ENCODE measurements around the gene BCORL1.

Gene BCORL1

DNA sequence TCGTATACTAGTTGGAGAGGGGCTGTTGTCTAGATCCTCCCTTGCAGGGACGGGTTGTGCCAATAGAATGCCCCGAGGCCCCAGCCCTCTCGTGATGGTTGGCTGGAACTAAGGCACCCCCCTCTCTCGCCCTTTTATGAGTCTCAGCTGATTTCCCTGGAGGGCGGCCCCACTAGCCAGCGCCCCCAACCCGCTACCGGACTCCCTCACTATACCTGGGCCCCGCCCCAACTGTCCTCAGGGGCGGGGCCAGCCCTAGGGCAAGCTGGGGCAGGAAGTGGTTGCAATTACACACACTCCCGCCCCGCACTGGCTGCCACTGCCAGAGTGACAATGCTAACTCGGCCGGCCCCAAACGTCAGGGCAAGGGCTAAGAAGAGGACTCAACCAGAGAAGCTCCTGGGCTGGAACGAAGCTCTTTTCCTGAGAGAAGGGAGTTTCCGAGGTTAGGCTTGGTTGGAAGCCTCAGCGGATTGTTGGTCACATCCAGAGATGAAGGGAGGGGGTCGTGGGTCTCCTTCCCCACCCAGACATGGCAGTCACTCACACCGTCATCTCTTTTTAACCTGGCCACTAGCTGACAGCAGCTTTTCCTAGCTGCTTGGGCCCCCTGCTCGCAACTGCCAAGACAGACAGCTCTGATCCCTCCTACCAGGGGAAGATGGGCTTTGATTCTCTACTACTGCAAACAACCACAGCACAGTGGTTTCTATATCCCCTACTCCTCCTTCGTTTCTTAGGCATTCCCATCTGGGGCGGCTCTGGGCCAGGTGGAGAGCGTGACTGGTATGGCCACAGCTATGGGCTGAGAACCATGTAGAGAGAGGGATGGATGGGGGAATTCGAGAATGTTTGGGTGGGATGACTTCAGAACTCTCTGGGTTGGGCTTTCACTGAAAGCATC is 21.0 kb upstream of the BCORL1 start:
- no peak for DNase-seq (ENCODE audit: low read depth)

DNA sequence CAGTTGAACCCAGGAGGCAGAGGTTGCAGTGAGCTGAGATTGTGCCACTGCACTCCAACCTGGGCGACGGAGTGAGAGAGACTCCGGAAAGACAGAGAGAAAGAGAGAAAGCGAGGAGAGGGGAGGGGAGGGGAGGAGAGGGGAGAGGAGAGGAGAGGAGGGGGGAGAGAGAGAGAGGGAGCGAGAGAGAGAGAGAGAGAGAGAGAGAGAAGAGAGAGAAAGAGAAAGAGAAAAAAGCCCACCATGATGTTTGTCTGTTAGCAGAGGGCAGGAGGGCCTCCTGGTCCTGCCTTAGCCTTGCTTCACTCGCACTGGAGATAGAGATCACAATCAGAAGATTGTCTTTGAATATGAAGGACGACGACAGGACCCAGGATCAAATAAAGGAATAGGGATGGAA is 18.7 kb upstream of the BCORL1 start:
- DNase-seq (ENCODE audit: low read depth): no peak

DNA sequence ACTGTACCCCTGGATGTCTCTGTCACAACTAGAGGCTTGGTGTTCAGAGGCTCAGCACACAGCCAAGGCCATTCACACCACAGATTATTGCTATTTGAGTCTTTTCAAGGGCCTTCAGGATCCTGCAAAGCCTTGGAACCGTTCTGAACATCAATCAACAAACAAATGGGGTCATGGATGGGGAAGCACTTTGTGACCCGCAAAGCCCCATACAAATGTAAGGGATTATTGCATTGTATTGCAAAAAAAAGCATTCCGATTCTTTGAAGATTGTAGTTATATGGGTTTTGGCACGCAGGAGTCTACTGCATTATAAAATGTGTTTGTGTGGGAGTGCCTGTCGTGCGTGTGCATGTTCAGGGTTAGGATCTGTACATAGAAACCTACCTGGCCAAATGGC is 17.3 kb upstream of the BCORL1 start:
- no peak for DNase-seq (ENCODE audit: low read depth)

DNA sequence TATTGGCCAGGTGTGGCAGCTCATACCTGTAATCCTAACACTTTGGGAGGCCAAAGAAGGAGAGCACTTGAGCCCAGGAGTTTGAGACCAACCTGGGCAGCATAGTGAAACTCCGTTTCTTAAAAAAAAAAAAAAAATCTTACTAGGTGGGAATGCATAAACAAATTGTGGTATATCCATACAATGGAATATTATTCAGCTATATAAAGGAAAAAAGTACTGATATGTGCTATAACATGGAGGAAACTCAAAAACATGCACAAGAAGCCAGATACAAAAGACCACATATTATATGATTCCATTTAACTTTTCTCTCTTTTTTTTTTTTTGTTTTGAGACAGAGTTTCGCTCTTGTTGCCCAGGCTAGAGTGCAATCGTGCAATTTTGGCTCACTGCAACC is 13.5 kb upstream of the BCORL1 start:
- DNase-seq (ENCODE audit: low read depth): no peak

DNA sequence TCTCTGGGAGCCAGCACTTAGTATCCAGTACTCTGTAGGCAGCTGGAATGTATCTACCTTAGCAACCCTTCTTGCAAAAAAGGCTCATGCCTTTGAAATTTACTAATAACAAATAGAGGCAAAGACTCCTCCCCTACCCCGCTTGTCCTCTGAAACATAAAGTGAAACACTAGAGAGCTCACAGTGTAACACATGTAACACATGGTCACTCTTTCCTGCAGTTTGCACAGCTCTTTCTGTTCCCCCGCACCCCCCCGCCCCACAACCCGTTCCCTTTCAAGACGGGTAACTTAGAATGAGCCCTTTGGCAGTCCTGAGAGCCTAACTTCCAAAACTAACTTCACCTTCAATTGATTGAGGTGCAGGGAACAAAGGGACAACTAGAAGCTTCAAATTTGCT is 6.0 kb upstream of the BCORL1 start:
- no peak for DNase-seq (ENCODE audit: low read depth)

DNA sequence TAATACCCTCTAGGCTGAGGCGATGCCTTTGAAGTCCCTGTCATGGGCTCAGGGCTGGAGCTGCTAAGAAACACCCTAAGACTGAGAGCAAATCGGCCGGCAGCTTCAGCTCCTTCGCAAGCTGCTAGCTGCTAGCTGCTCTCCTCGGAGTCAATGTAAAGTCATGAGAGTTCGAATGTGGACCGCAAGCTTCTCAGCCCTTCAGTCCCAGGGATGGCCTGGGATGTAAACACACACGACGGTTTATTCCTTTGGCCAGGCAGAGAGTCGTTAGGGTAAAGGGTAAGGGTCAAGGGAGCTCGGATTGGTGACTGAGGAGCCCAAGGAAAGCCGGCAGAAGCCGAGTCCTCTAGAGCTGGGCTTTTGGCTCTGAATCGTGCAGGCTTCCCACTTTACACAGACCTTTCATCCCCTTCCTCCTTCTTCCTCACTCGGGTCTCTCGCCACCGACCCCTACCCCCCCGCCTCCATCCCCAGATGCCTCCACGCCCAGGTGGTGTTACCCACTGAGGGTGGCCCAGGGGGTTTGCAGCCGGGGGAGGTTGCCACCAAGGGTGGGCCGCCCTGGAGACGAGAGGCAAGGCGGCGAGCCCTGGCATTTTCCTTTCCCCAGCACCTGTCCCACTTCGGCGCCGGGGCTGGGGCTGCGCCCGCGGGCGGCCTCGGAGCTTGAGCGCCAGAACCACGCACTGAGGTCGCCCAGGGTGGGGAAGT is 3.1 kb upstream of the BCORL1 start:
- no peak for DNase-seq (ENCODE audit: low read depth)

DNA sequence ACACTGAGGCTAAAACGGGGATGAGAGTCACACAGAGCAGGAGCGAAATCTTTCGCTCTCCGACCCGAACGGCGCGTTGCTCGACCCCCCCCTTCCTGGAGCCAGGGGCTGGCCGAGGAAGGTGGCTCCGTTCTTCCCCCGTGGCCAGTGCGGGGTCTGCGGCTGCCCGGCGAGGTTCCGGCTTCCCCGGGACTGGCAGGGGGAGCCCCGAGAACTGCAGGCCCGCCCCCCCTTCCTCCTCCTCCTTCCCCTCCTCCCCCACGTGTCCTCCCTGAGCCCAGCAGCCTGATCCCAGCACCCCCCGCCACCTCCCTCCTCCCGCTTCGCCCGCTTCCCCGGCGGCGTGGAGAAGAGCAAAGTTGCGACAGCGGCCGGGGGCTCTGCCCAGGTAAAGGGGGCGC is 2.4 kb upstream of the BCORL1 start:
- DNase-seq (ENCODE audit: low read depth): no peak

DNA sequence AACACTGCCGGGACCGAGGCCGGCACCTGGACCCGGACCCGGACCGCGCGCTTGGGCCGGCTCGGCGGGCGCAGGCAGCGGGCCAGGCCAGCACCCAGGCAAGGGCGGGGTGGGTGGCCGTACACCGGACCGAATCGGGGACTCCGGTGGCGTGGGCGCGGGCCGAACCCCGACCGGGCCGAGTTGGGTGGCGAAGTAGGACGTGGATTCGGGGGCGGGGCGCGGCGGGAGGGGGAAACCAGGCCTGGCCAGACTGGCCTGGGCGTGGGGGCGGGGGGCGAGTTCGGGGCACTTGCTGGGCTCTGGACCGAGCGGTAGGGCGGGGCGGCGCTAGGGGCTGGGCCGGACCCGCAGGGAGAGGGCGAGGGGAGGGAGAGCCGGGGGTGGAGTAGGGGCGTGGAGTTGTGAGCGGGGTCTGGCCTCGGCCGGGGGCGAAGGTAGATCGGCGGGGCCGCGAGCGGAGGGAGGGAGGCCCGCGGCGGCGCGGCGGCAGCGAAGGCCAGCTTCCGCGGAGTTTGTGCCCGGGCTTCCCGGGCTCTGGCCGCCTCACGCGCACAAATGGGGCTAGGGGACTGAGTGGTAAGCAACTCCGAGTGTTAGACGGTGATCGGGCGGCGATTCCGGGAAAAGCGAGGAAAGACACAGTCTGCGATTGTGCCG is 1.8 kb upstream of the BCORL1 start:
- DNase-seq (ENCODE audit: low read depth): no peak

DNA sequence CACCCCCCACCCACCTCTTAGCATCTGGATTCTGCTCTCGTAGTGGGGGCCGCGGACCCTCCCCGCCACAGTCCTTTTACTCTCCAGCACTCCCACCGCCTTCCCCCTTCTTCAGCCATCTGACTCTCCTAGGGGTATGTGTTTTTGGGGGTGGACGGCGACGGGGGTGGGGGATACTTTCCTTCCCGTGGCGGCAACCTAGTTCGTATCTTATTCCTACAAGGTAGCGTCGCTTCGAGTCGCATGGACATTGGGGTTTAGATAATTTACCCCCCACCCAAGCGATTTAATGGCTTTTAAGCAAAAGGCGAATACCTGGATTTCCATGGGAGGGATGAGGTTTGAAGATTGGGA is 1.3 kb upstream of the BCORL1 start:
- no peak for DNase-seq (ENCODE audit: low read depth)

DNA sequence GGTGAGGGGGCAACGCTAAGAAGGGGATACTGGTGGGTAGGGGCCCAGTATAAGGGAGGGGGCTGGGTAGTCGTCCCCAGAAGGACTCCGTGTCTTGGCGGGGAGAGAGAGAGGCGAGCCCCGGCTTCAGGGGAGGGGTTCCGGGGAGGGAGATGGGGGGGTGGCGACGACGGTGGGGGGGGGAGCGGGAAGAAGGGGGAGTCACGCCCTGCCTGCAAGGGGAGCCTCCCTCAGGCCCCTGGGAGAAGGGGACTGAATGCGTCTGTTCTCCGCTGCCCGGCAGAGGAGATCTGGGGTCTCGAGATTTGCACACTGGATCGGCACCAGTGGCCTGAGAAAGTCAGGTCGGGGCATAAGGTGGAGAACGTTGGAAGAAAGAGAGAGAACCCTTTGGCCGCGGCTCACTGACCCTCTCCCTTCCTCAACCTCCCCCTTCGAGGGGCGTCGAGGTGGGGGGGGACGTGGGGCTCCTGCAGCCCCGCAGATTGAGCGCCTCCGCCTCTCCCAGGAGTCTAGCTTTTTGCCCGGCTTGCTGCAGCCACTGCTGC is 609 bp upstream of the BCORL1 start:
- DNase-seq (ENCODE audit: low read depth): no peak

DNA sequence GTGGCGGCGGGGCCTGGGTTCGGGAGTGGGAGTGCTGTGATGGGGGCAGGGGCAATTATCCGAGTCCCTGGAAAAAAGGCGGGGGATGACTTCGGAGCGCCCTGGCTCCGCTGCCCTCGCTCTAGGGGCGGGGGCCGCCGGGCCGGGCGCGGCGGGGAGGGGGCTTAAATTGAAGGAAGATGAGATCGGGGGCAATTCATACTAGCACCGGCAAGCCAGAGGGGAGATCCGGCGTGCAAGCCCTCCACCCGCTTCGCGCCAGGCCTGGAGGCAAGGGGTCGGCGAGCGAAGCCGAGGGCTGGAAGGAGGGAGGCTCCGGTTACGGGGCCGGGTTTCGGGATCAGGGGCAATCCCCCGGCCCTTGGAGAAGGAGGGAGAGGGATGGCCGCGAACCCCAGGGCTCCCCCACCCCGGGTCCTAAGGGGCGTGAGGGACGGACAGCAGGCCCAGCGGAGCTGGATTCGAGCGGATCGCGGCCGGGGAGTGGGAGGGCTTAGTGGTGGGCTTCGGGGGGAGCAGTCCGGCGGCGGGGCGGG is 1.2 kb downstream of the BCORL1 start:
- no peak for DNase-seq (ENCODE audit: low read depth)

DNA sequence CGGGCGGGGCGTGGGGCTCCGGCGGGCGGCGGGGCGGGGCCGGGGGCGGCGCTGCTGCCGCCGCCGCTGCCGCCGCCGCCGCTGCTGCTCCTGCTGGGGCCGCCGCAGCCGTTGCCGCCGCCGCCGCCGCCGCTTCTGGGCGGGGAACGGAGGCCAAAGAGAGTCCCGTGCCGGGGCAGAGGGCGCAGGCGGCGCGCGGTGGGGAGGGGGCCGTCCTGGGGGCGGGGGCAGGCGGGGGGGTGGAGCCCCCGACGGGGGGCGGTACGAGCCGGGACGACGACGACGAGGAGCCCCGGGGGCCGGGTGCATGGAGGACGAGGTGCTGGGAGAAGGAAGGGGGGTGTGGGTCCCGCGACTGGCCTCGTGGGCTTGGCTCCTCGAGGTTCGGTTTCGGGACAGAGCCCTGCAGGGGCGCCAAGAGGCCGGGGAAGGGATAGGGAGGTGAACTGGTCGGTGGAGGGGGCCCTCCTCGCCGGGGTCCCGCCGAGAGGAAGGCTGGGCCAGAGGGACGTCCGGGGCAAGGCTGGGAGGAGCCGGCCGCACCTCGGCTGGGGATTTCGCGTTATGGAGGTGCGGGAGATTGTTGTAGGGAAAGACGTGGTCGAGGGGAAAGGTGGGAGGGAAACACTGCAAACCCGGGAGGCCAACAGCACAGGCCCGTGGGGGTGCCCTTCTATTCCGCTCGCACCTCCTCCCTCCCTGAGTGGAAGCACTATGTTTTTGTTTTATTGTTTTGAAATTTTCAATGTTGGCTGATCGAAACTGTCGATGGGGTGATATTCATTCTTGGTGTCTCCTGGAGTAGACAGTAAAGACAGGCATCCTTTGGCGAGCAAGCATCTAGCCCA is 1.9 kb downstream of the BCORL1 start:
- no peak for DNase-seq (ENCODE audit: low read depth)

DNA sequence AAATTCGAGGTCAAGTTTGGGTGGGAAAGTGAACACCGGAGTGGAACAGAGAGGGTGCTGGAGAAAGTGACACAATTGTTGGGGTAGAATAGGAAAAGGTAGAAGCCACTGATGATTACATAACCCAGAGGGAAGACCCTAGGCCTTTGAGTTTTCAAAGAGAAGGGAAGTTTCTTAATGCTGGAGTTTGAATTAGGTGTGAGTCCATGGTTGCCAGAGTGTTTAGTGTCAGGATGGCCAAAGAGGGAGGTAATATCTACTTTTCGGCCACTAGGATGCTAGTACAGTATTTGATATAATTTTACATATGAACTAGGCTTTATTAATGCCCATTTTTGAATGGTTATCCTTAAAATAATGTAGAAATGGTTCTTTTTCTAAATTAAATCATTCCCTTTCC is 5.4 kb downstream of the BCORL1 start:
- no peak for DNase-seq (ENCODE audit: low read depth)

DNA sequence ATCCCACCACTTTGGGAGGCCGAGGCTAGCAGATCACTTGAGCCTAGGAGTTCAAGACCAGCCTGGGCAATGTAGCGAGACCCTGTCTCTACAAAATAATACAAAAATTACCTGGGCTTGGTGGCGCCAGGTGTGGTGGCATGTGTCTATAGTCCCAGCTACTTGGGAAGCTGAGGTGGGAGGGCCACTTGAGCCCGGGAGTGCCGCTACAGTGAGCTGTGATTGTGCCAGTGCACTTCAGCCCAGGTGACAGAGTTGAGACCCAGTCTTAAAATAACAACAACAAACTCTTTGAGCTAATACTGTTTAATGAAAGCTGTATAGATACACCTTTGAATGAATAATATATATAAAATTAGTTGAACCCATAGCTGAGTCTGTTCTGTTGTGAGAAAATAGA is 9.7 kb downstream of the BCORL1 start:
- no peak for DNase-seq (ENCODE audit: low read depth)

DNA sequence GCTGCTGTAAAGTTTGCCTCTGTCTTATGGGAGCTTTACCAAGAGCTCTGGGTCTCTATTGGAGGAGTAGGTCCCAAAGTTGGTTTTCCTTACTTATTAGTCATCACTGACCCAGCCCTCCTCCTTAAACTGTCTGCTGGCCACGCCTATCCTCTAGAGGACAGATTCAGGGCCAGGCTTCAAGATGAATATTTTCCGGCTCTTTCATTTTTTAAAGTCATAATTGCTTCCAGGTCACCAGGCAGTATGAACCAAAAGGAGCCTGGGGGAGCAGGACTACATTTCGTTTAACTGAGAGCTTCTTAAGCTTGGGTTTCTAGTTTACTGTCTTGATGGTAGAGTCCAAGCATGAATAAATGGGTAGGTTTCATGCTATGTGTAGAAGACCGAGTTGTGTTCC is 13.7 kb downstream of the BCORL1 start:
- DNase-seq (ENCODE audit: low read depth): no peak

DNA sequence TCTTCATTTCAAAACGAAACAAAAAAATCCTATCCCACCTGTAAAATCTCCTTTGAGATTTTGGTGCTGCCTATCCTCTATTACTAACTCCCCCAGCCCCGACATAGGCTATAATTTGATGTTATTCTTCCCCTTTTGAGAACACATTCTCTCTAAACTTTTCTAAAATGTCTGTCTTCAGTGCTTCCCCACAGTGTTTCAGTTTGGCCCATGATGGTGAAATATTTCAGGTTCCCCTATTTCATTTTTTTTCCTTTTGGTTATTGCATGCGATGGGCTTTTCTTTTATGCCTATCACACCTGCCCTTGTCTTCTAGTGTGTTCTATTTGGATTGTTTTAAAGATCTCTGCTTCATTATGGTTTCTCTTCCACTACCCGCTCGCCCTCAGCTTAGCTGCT is 14.7 kb downstream of the BCORL1 start:
- DNase-seq (ENCODE audit: low read depth): no peak

DNA sequence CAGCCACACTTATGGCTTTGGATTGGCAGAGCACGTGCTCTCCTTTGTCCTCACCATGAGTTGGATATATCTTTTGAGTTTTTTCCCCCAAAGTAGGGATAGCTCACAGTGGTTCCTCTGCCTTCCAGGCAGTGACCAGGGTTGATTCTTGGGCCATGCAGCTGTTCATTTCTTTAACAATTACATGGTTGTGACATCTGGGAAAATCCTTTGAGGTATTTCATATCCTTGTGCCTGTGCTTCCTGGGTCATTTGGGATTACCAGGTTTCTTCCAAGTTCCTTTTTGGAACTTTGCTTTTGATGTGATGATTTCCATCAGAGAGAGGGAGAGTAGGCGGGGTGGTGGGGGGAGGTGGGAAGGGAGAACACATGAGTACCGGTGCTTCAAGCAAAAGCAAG is 15.6 kb downstream of the BCORL1 start:
- no peak for DNase-seq (ENCODE audit: low read depth)

DNA sequence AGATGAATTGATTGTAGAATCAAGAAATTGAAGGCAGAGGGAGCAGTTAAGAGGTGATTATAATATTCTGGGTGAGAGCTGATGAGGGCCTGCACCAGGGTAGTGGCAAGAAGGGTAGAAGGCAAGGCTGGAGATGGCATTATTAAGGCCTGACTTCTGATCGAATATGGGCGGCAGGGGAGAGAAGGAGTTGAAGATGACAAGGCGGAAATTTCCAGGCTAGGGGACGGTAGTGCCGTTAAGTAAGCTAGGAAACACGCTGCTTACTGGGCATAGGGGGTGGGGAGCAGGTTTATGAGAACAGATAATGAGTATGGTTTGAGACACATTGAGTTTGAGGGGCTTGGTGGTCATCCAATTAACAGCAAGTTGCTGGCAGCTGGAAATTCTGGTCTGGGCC is 19.5 kb downstream of the BCORL1 start:
- no peak for DNase-seq (ENCODE audit: low read depth)

DNA sequence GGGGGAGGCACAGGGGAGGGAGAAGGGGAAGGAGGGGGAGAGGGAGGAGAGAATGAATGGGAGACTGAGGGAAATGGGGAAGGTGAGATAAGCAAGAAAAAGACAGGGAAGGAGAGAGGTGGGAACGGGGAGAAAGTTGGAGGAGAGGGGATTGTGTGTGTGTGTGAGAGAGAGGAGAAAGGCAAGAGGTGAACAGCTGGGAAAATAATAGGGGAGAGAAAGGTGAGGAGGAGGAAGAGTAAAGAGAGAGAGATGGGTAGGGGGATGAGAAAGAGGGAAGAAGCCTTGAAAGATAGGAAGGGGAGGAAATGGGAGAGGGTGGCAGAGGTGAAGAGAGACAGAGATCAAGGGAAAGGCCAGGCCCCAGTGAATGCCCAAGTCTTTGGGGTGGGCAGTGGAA is 20.1 kb downstream of the BCORL1 start:
- no peak for DNase-seq (ENCODE audit: low read depth)

DNA sequence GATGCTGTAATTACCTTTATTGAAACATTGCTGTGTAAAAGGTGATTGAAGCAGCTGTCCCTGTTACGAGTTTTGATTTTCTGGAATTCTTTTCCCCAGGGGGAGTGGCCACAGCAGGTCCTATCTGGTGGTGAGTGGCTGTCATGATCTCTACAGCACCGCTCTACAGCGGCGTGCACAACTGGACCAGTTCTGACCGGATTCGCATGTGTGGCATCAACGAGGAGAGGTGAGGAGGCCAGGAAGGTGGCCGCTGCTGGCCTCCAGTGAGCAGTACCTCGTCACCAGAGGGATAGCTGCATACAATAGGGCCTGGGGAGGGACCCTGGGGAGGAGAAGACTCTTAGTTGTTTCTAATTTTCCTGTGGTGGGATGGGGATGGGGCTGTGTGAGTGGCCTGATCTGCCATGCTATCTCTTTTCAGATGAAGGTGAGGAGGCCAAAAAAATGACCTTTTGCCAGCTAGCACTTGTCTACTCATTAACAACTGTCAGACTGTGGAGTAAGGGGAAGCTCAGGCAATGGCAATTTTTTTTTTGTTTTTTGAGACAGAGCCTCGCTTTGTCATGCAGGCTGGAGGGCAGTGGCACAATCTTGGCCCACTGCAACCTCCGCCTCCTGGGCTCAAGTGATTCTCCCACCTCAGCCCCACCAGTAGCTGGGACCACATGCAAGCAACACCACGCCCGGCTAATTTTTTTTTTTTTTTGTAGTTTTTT is 22.8 kb downstream of the BCORL1 start:
- DNase-seq (ENCODE audit: low read depth): no peak

DNA sequence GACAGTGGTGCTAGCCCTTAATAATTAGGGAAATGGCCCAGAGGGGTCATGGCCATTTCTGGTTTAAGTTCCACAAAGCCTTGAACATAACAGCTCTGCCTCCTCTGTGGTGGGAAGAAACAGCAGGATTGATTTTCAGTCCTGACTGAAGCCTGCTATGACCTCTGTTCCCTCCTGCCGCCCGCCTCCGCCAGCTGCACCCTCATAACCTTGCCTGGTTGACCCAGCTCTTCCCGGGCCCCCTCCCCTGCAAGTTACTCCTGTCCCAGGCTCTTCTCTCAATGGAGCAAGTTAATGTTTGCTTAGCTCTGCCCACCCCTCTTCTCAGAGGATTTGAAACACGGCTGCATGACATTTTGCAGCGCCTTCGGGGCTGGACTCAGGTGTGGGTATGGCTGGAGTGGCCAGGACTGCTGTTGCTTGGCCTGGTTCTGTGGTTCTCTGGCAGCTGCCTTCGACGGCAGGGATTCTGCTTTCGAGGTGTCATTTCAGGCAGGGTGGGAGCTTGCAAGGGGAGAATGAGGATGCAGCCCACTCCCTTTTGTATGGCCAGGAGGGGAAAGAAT is 27.3 kb downstream of the BCORL1 start:
- DNase-seq (ENCODE audit: low read depth): no peak
